Ecto neural progenitor cell (in vitro differentiated cells): ENCODE data around the gene FANK1.
"Not testable (repeated sequence)": the region's sequence is repeated elsewhere in the genome, so short reads cannot be mapped to it uniquely, and the experiment has no call there.

Experiments used
- DNase-seq: peaks from one replicate; pipeline ENCODE4 v3.0.0-alpha.2; 2018; ENCODE audit warnings: low spot score

Gene FANK1

GRCh38 chr10:125928928-125929585 is 32.7 kb downstream of the FANK1 start:
- DNase-seq: no peak

DNA sequence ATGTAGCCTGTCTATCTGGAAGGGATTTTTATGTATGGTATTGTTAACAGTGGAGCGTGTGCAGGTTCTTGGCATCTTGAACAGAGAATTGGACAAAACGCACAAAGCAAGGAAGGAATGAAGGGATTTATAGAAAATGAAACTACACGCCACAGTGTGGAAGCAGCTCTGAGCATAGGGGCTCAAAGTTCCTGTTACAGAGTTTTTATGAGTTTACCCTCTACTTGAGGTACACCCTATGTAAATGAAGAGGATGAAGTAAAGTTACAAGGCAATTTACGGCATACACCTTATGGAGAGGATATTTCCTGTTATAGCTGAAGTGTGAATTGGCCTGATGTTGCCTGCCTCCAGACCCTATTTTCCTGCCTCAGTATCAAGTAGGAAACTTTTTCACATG is 33.3 kb downstream of the FANK1 start:
- DNase-seq: no peak

- no peak for DNase-seq
Observed at GRCh38 chr10:125933693-125934092, 37.3 kb downstream of the FANK1 start.

DNA sequence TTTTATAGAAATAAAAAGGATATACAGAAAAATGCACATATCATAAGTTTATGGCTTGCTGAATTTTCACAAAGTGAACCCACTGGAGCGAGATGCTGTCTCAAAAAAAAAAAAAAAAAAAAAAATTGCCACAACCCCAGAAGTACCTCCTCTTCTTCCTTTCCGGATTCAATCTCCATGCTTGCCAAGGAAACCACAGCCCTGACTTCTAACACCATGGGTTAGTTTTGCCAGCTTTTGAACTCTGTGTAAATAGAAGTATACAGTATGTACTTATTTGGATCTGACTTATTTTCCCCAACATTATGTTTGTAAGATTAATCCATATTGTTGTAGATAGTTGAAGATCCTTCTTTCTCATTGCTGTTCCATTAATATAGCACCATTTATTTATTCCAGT is 40.0 kb downstream of the FANK1 start:
- no peak for DNase-seq

DNA sequence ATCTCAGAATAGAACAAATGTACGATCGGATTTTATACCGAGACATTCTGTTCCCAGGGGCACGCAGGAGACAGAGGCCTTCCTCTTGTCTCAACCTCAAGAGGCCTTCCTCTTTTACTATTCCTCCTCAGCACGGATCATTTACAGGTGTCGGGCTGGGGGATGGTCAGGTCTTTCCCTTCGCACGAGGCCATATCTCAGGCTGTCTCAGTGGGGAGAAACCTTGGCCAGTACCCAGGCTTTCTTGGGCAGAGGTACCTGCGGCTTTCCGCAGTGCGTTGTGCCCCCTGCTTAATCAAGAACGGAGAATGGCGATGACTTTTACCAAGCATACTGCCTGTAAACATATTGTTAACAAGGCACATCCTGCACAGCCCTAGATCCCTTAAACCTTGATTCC is 44.2 kb downstream of the FANK1 start:
- no peak for DNase-seq

DNA sequence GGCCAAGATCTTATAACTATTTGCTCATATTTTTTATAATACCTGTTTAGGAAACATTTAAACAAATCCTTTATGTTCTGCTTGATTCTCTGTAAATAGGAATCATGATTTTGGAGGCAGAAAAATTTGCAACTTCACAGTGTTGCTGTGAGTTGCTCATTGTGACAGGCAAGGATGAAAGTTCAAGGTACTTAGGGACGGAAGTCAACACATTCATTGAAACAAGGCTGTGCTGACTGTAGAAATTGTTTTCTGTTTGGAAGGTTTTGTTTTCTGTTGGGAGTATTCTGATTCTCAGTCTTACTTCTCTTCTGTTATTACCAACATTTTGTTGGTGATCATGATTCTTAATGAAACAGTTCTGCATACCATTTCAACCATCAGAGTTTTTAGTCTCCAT is 54.9 kb downstream of the FANK1 start:
- DNase-seq: no peak

DNA sequence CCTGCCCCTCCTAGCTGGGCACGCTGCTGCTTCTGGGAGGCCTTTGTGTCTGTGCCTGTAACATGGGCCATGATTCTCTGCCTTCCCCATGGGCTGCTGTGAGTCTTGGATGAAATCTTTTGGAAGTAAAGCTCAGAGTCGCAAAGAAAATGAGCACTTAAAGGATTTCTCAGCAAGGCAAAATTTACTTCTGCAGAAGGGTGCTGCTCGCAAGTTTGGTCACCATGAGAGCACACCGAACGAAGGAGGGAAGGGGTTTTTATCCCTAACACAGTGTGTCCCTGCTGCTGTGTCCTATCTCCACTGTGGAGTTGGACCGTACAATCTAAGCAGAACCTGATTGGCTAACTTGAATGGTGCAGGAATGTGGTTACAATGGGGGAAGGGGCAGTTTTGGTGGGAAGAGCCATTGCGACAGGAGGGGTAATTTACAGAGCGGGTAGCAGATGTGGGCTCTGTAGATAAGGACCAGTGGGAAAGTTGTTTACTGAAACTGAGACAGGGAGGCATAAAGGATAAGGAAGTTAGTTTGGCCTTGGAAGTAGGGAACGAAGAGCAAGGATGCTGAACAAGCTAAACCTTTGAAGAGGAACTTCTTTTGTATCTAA is 57.5 kb downstream of the FANK1 start:
- DNase-seq: no peak

DNA sequence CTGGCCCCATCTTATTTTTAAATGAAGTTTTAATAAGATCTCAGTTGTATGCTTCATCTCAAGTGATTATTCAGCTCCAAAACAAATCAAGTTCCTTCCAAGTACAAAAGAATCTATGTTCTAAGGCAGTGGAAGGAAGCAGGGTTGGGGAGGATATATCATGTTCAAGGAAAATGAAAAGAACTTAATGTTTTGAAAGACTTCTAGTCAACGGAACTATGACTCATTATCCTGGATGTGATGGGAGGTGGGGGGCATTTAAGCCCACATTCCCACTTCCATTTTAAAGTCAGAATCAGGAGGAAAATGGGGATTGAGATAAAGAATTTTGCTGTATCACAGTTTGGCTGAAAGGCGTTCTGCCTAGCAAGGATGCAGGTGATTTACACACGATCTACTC is 59.4 kb downstream of the FANK1 start:
- DNase-seq: no peak

DNA sequence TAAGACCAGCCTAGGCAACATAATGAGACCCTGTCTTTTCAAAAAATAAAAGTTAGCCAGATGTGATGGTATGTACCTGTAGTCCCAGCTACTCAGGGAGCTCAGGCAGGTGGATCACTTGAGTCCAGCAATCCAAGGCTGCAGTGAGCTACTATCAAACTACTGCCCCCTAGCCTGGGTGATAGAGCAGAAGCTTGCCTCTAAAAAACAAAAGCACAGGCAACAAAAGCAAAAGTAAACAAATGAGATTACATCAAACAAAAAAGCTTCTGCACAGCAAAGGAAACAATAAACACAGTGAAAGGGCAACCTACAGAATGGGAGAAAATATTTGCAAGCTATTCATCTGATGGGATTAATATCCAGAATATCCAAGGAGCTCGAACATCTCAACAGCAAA is 65.4 kb downstream of the FANK1 start:
- DNase-seq: no peak

GRCh38 chr10:125962200-125962599 is 65.8 kb downstream of the FANK1 start:
- DNase-seq: no peak

DNA sequence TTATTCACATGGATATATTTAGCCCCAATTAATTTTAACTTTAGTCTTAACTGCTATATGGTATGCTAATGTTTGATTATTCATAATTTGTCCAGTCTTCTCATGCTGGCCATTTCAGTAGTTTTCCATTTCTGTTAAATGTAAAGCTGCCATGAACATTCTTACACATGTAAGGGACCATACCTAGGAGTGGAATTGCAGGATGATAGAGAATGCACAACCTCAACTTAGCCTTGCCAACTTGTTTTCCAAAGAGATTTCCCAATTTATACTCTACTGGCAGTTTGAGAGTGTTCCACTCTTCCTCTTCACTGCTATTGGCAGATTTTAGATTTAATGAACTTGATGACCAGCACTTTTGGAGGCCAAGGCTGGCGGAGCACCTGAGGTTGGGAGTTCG is 68.2 kb downstream of the FANK1 start:
- no peak for DNase-seq

DNA sequence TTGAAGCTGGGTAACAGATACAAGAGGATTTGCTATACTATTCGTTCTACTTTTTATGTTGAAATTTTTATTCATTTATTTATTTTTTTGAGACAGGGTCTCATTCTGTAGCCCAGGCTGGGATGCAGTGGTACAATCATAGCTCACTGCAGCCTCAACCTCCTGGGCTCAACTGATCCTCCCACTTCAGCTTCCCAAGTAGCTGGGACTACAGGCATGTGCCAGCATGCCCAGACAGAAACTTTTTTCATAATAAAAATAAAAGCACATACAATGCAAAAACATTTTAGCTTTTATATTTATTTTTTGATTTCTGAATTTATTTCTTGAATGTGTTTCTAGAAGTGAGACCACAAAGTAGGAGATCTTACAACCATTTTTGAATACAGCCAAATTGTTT is 71.2 kb downstream of the FANK1 start:
- DNase-seq: no peak

- not testable (repeated sequence) for DNase-seq
Observed at GRCh38 chr10:125970077-125970630, 73.8 kb downstream of the FANK1 start.

DNA sequence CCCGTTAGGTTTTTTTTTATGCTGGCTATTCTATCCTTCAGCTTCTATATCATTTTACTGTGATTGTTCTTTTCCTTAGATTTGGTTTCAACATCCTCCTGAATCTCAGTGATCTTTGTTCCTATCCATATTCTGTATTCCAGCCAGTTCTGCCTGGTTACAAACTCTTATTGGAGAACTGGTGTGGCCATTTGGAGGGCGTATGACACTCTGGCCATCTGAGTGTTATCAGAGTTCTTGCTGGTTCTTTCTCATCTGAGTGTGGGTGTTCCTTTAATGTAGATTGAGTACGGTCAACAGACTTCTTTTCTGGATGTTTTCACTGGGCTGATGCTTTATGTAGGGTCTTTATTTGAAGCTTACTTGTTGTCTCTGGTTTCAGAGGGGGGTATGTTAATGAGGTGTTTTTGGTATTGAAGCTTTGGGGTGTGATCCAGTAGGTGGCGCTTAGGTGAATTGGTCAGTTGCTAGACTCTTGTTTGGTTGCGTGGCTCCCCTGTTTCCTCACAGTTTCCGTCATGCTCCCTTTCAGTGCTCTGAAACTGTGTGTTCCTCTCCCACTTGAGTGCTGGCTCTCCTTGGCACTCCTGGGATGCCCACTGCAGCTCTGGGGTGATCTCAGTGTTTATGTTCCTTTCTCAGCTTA is 80.7 kb downstream of the FANK1 start:
- DNase-seq: no peak

DNA sequence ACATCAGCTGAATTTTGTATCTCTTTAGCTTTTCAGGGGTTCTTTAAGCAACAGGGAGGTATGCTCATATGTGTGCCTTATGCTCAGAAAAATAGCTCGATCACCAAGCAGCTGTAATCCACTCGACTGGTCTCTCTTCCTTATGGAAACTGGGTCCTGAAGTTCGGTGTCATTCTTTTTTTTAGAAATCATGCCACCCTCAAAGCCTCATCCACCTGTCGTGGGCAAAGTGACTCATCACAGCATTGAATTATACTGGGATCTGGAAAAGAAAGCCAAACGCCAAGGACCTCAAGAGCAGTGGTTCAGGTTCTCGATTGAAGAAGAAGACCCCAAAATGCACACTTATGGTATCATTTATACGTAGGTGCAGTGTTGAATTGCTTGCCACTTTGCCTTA is 83.6 kb downstream of the FANK1 start:
- DNase-seq: no peak

- no peak for DNase-seq
Observed at GRCh38 chr10:125980521-125981035, 84.2 kb downstream of the FANK1 start.

DNA sequence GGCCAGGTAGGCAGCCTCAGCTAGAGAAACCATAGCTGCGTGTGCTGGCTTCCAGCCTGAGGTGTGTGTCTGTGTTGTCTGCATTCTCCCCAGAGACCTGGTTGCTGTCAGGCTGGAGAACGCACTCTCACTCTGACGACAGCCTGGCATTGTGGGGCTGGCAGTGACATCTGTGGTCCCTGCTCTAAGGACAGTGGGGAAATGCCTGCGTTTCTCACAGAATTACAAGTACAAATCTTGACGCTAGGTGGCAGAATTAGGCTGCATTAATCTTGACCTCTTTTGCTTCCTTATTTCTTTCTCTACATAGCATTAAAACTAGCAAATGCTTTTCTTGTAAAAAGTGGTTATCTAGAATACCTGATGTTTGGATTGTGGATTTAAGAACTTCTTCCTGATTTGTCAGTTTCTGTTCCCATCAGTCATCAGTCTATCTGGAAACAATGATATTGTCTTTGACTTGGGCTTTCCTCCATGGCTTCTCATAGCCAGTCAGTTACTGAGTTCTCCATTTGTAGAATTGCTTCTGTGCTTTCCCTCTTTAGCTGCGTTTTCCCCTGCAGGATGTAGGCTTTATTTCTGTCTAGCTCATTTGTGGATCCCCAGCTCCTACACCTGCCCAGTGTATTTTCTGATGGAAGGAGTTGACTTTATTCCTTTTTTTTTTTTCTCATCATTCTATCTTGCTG is 86.0 kb downstream of the FANK1 start:
- peak; percentile 53 for DNase-seq

GRCh38 chr10:125983161-125983560 is 86.8 kb downstream of the FANK1 start:
- no peak for DNase-seq

GRCh38 chr10:125983656-125984055 is 87.3 kb downstream of the FANK1 start:
- DNase-seq: no peak

GRCh38 chr10:125984346-125984745 is 88.0 kb downstream of the FANK1 start:
- no peak for DNase-seq

DNA sequence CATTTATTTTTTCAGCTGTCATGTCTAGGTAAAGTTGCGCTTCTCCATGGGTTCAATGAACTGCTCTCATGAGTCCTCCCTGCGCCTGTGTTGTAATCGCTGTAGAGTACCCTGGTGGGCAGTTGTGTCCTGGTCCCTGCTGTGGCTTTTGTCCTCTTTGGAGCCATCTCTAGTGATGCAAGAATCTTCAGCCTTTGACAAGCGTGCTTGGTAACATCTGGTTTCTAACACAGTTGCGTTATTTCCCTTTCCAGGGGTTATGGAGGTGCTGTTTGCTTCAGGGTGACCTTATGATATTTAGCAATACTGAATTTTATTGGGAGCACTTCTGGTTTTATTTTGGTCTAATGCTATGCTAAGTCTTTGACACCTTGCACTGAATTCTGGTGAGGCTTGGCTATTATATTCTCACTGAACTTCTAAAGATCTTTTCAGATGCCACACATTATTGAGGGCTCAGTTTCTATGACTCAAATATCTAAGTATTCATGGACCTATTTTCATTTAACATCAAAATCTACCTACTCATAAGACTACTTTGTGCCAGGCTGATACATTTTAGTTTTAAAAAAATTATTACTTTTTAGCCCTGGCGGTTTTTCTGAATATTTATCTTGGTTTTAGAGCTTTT is 88.6 kb downstream of the FANK1 start:
- DNase-seq: no peak
